Chondrocyte (in vitro differentiated cells): ENCODE data around the gene EPB41L5. TPM values are rescaled to one million over a fixed set of nuclear protein-coding genes. Genes with fewer than 3 reads are reported as not detected.

ENCODE experiments used
- DNase-seq: peaks from one replicate; pipeline ENCODE4 v3.0.0; 2021; ENCODE audit warnings: mixed read lengths, low spot score
- H3K27ac Mint-ChIP-seq: one replicate; pipeline ENCODE4 v1.8.0; 2021; ENCODE audit warnings: mild to moderate bottlenecking, moderate library complexity, mixed read lengths; ENCODE audit not compliant: unreplicated experiment
- H3K27me3 Mint-ChIP-seq: 2 replicates; pipeline ENCODE4 v1.8.0; 2021; ENCODE audit warnings: low read depth, mixed read lengths
- H3K36me3 Mint-ChIP-seq: 2 replicates; pipeline ENCODE4 v1.8.0; 2021; ENCODE audit warnings: low read depth, mixed read lengths
- H3K4me1 Mint-ChIP-seq: 2 replicates; pipeline ENCODE4 v1.8.0; 2021; ENCODE audit warnings: low read depth, mild to moderate bottlenecking, mixed read lengths
- H3K4me3 Mint-ChIP-seq: one replicate; pipeline ENCODE4 v1.8.0; 2021; ENCODE audit warnings: mild to moderate bottlenecking, moderate library complexity, mixed read lengths; ENCODE audit not compliant: unreplicated experiment
- H3K9me3 Mint-ChIP-seq: 2 replicates; pipeline ENCODE4 v1.8.0; 2021; ENCODE audit warnings: low read depth, mixed read lengths
- total RNA-seq: library from RNA; stranded (reverse); gene quantifications from 3 replicates; pipeline ENCODE4 v1.2.1, GENCODE V29; 2021
- TF ChIP-seq, protein P1 (sequence below): fragments of 200-600 bp; sonication (generic); IDR thresholded peaks from 2 replicates; pipeline ENCODE4 v1.5.0; 2021; ENCODE audit warnings: antibody characterized with exemption, mild to moderate bottlenecking, moderate library complexity

EPB41L5 gene
- total RNA-seq, 1 donor from 2014 or later: 13.0 TPM

- no peak overlapping the region for H3K27ac Mint-ChIP-seq
- peaks cover 10% of the 10 kb centered on the region for H3K4me1 Mint-ChIP-seq
- peaks cover 2% of the 10 kb centered on the region for H3K36me3 Mint-ChIP-seq
- TF ChIP-seq, protein P1, sequence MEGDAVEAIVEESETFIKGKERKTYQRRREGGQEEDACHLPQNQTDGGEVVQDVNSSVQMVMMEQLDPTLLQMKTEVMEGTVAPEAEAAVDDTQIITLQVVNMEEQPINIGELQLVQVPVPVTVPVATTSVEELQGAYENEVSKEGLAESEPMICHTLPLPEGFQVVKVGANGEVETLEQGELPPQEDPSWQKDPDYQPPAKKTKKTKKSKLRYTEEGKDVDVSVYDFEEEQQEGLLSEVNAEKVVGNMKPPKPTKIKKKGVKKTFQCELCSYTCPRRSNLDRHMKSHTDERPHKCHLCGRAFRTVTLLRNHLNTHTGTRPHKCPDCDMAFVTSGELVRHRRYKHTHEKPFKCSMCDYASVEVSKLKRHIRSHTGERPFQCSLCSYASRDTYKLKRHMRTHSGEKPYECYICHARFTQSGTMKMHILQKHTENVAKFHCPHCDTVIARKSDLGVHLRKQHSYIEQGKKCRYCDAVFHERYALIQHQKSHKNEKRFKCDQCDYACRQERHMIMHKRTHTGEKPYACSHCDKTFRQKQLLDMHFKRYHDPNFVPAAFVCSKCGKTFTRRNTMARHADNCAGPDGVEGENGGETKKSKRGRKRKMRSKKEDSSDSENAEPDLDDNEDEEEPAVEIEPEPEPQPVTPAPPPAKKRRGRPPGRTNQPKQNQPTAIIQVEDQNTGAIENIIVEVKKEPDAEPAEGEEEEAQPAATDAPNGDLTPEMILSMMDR: no peak
- H3K27me3 Mint-ChIP-seq: no peaks in the 10 kb centered on the region
- no peak overlapping the region for H3K4me3 Mint-ChIP-seq
- no peak for DNase-seq
- H3K9me3 Mint-ChIP-seq: no peaks in the 10 kb centered on the region
Observed at GRCh38 chr2:120032297-120032696, 19.4 kb downstream of the EPB41L5 start.

GRCh38 chr2:120034027-120034426 lies 21.1 kb downstream of the EPB41L5 start:
- Mint-ChIP-seq H3K27me3 (no peaks in the 10 kb centered on the region), H3K4me1 (peaks cover 10% of the 10 kb centered on the region), H3K36me3 (peaks cover 6% of the 10 kb centered on the region), H3K27ac (no peak overlapping the region), H3K9me3 (peaks cover 5% of the 10 kb centered on the region), H3K4me3 (no peak overlapping the region)
- DNase-seq: no peak
- TF ChIP-seq, protein P1: no peak

DNA sequence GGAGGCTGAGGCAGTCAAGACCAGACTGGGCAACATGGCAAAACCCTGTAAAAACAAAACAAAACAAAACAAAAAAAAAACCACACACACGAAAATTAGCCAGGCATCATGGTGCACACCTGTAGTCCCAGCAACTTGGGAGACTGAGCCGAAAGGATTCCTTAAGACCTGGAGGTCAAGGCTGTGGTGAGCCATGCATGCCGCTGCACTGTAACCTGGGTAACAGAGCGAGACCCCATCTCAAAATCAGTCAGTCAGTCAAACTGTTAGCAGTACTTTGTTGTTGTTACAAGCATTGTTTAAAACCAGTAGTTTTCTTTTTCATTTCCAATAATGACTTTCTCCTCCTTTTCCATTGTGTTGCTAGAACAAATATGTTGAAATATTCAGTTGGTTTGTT lies 21.7 kb downstream of the EPB41L5 start:
- DNase-seq: no peak
- no peak overlapping the region for H3K4me3 Mint-ChIP-seq
- peaks cover 8% of the 10 kb centered on the region for H3K36me3 Mint-ChIP-seq
- H3K27ac Mint-ChIP-seq: no peak overlapping the region
- TF ChIP-seq, protein P1: no peak
- no peaks in the 10 kb centered on the region for H3K27me3 Mint-ChIP-seq
- H3K4me1 Mint-ChIP-seq: peaks cover 10% of the 10 kb centered on the region
- peaks cover 5% of the 10 kb centered on the region for H3K9me3 Mint-ChIP-seq

GRCh38 chr2:120036145-120036544 lies 23.3 kb downstream of the EPB41L5 start:
- peaks cover 6% of the 10 kb centered on the region for H3K36me3 Mint-ChIP-seq
- no peak overlapping the region for H3K27ac Mint-ChIP-seq
- TF ChIP-seq, protein P1: no peak
- DNase-seq: no peak
- no peaks in the 10 kb centered on the region for H3K27me3 Mint-ChIP-seq
- no peak overlapping the region for H3K4me3 Mint-ChIP-seq
- H3K4me1 Mint-ChIP-seq: peaks cover 10% of the 10 kb centered on the region
- peaks cover 5% of the 10 kb centered on the region for H3K9me3 Mint-ChIP-seq

DNA sequence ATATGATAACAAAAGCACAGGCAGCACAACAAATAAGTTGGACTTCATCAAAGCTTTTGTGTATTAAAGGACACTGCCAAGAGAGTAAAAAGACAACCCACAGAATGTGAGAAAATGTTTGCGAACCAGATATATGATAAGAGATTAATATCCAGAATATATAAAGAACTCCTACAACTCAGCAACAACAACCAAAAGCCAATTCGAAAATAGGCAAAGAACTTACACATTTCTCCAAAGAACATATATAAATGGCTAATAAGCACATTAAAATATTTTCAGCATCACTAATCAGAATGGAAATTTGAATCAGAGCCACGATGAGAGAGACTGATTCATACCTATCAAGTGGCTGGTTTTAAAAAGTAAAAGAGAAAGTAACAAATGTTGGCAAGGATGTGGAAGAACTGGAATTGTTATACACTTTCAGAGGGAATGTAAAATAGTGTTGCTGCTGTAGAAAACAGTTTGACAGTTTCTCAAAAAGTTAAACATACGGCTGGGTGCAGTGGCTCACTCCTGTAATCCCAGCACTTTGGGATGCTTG lies 25.2 kb downstream of the EPB41L5 start:
- no peak overlapping the region for H3K27ac Mint-ChIP-seq
- H3K9me3 Mint-ChIP-seq: peaks cover 5% of the 10 kb centered on the region
- peaks cover 19% of the 10 kb centered on the region for H3K4me1 Mint-ChIP-seq
- no peak for DNase-seq
- TF ChIP-seq, protein P1: no peak
- H3K36me3 Mint-ChIP-seq: peaks cover 6% of the 10 kb centered on the region
- H3K4me3 Mint-ChIP-seq: no peak overlapping the region
- no peaks in the 10 kb centered on the region for H3K27me3 Mint-ChIP-seq
